Hepatocyte (in vitro differentiated cells): ENCODE results near the gene KRTAP9-1. TPM values are rescaled to one million over a fixed set of nuclear protein-coding genes. Genes with fewer than 3 reads are reported as not detected.

Experiments
- DNase-seq: peaks from one replicate; pipeline ENCODE4 v3.0.0-alpha.2; 2016; ENCODE audit warnings: low spot score
- H2AFZ ChIP-seq: fragments of 200-600 bp; sonication (generic); 2 replicates; pipeline ENCODE4 v1.6.0; 2016; ENCODE audit warnings: antibody characterized with exemption, mild to moderate bottlenecking
- H3K27ac ChIP-seq: fragments of 200-600 bp; sonication (generic); 2 replicates; pipeline ENCODE4 v1.5.1; 2016; ENCODE audit warnings: mild to moderate bottlenecking
- H3K27me3 ChIP-seq: fragments of 200-600 bp; sonication (generic); 2 replicates; pipeline ENCODE4 v1.6.1; 2016
- H3K36me3 ChIP-seq: fragments of 200-600 bp; sonication (generic); replicated peaks from 2 replicates; pipeline ENCODE4 v1.5.1; 2016; ENCODE audit warnings: low read depth; ENCODE audit not compliant: insufficient read depth
- H3K4me1 ChIP-seq: fragments of 200-600 bp; sonication (generic); 2 replicates; pipeline ENCODE4 v1.5.1; 2016; ENCODE audit warnings: mild to moderate bottlenecking, moderate library complexity; ENCODE audit not compliant: insufficient read depth
- H3K4me2 ChIP-seq: fragments of 200-600 bp; sonication (generic); 2 replicates; pipeline ENCODE4 v1.6.0; 2016
- H3K4me3 ChIP-seq: fragments of 200-600 bp; sonication (generic); 2 replicates; pipeline ENCODE4 v1.5.1; 2016; ENCODE audit warnings: mild to moderate bottlenecking
- H3K79me2 ChIP-seq: fragments of 200-600 bp; sonication (generic); 2 replicates; pipeline ENCODE4 v1.6.0; 2017; ENCODE audit warnings: mild to moderate bottlenecking
- H3K9me2 ChIP-seq: fragments of 200-600 bp; sonication (generic); replicated peaks from 2 replicates; pipeline ENCODE4 v1.6.0; 2017; ENCODE audit warnings: mild to moderate bottlenecking; ENCODE audit not compliant: insufficient read depth
- H3K9me3 ChIP-seq: fragments of 200-600 bp; sonication (generic); 2 replicates; pipeline ENCODE4 v1.5.1; 2016; ENCODE audit warnings: low read depth, mild to moderate bottlenecking
- H4K20me1 ChIP-seq: fragments of 200-600 bp; sonication (generic); 2 replicates; pipeline ENCODE4 v1.6.0; 2016; ENCODE audit warnings: mild to moderate bottlenecking; ENCODE audit not compliant: insufficient read depth, poor library complexity, severe bottlenecking
- CTCF ChIP-seq: fragments of 200-600 bp; sonication (generic); IDR thresholded peaks from 2 replicates; pipeline ENCODE4 v1.5.1; 2016; ENCODE audit warnings: antibody characterized with exemption, mild to moderate bottlenecking; ENCODE audit not compliant: poor library complexity
- EZH2 ChIP-seq: fragments of 200-600 bp; sonication (generic); IDR thresholded peaks from 2 replicates; pipeline ENCODE4 v1.6.1; 2016; ENCODE audit warnings: antibody characterized with exemption, mild to moderate bottlenecking, borderline replicate concordance
- EZH2phosphoT487 ChIP-seq: fragments of 200-600 bp; sonication (generic); IDR thresholded peaks from one replicate; pipeline ENCODE4 v1.6.1; 2018; ENCODE audit warnings: antibody characterized with exemption, mild to moderate bottlenecking, low read depth, moderate library complexity; ENCODE audit not compliant: unreplicated experiment, severe bottlenecking
- WGBS: methylation state at CpG from one replicate; pipeline ENCODE4 v1.1.6; 2016; ENCODE audit warnings: low lambda C conversion rate; ENCODE audit errors: missing lambda C conversion rate; 5-methylcytosine and 5-hydroxymethylcytosine counted together
- polyA plus RNA-seq: library from polyadenylated mRNA; unstranded; fragments of >200 nt; fragmentation: Nextera tagmentation; extraction: Ambion mirVana; gene quantifications from 2 replicates; pipeline ENCODE4 v1.2.1, GENCODE V29; 2016
- total RNA-seq: library from RNA; depleted of rRNA; stranded (reverse); fragments of >200 nt; gene quantifications from 2 replicates; pipeline ENCODE4 v1.2.3, GENCODE V29; 2014

KRTAP9-1 gene
- total and polyA plus RNA-seq, 2 experiments from 2014 or later = not detected

DNA sequence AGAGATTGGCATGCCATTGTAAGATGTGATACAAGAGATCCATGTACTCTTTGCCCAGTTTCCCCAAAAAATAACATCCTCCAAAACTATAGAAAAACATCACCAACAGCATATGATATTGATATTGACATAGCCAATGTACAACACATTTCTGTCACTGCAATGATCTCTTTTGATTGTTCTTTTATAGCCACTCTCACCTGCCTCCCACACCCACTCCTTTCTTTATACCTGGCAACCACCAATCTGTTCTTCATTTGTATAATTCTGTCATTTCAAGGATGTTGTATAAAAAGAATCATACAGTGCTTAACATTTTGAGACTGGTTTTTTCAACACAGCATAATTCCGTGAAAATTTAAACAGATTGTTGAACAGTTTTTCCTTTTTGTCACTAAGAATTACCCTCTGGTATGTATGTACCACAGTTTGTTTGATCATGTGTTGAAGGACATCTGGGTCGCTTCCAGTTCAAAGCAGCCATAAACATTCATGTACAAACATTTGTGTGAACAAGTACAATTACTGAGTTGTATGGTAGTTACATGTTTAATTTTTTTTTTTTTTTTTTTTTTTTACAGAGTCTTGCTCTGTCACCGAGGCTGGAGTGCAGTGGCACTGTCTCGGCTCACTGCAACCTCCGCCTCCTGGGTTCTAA, 9.9 kb downstream of the KRTAP9-1 start:
- Histone ChIP-seq H3K9me3 (no peaks in the 10 kb centered on the region), H2AFZ (no peak overlapping the region), H3K4me3 (no peak overlapping the region), H3K27me3 (no peaks in the 10 kb centered on the region), H3K9me2 (no peaks in the 10 kb centered on the region), H3K79me2 (no peaks in the 10 kb centered on the region), H3K4me2 (no peak overlapping the region), H4K20me1 (no peaks in the 10 kb centered on the region), H3K4me1 (no peaks in the 10 kb centered on the region), H3K27ac (no peak overlapping the region), H3K36me3 (no peaks in the 10 kb centered on the region)
- WGBS = 69% methylated on average over 5 of the region's 5 CpGs
- no peak for DNase-seq
- TF ChIP-seq EZH2 (no peak), CTCF (no peak), EZH2phosphoT487 (no peak)

- Histone ChIP-seq H3K27ac (no peak overlapping the region), H4K20me1 (no peaks in the 10 kb centered on the region), H3K36me3 (no peaks in the 10 kb centered on the region), H3K79me2 (no peaks in the 10 kb centered on the region), H3K4me2 (no peak overlapping the region), H3K4me3 (no peak overlapping the region), H2AFZ (no peak overlapping the region), H3K4me1 (no peaks in the 10 kb centered on the region), H3K9me2 (no peaks in the 10 kb centered on the region), H3K27me3 (peaks cover 3% of the 10 kb centered on the region), H3K9me3 (no peaks in the 10 kb centered on the region)
- TF ChIP-seq EZH2 (no peak), EZH2phosphoT487 (no peak), CTCF (no peak)
- WGBS = 95% methylated on average over 1 of the region's 1 CpG
- no peak for DNase-seq
Observed at GRCh38 chr17:41211845-41212466, 22.3 kb downstream of the KRTAP9-1 start.

GRCh38 chr17:41212524-41213169, 23.0 kb downstream of the KRTAP9-1 start:
- Histone ChIP-seq H3K4me2 (no peak overlapping the region), H3K9me2 (no peaks in the 10 kb centered on the region), H3K36me3 (no peaks in the 10 kb centered on the region), H2AFZ (no peak overlapping the region), H3K79me2 (no peaks in the 10 kb centered on the region), H3K4me1 (no peaks in the 10 kb centered on the region), H3K27ac (no peak overlapping the region), H4K20me1 (no peaks in the 10 kb centered on the region), H3K4me3 (no peak overlapping the region), H3K27me3 (peaks cover 3% of the 10 kb centered on the region), H3K9me3 (no peaks in the 10 kb centered on the region)
- WGBS = 83% methylated on average over 7 of the region's 7 CpGs
- no peak for TF ChIP-seq CTCF
- no peak for DNase-seq
